Lower lobe of right lung (tissue), 2 donors: ENCODE data around the gene DTNB. TPM values are rescaled to one million over a fixed set of nuclear protein-coding genes. Genes with fewer than 3 reads are reported as not detected.
A peak's percentile ranks its signal among the peaks of the same experiment; 100 is the strongest.
"Not testable (repeated sequence)": the region's sequence is repeated elsewhere in the genome, so short reads cannot be mapped to it uniquely, and the experiment has no call there.

Experiments
- ATAC-seq, 2 donors: fragments of 200-7000 bp; cut with Tn5 transposase; one replicate each; pipeline ENCODE4 v1.9.1; 2020 to 2022; ENCODE audit warnings: mild to moderate bottlenecking in 2 of 2, moderate library complexity in 2 of 2
- DNase-seq: peaks from one replicate; pipeline ENCODE4 v3.0.0-alpha.2; 2020
- H3K27ac ChIP-seq: fragments of 200-600 bp; one replicate; pipeline ENCODE4 v1.8.0; 2022
- H3K27me3 ChIP-seq: fragments of 200-600 bp; one replicate; pipeline ENCODE4 v1.8.0; 2022; ENCODE audit warnings: low read depth
- H3K36me3 ChIP-seq: fragments of 200-600 bp; one replicate; pipeline ENCODE4 v1.8.0; 2022; ENCODE audit warnings: mild to moderate bottlenecking
- H3K4me1 ChIP-seq: fragments of 200-600 bp; one replicate; pipeline ENCODE4 v1.8.0; 2022
- H3K4me3 ChIP-seq: fragments of 200-600 bp; one replicate; pipeline ENCODE4 v1.8.0; 2022; ENCODE audit warnings: mild to moderate bottlenecking
- H3K9me3 ChIP-seq: fragments of 200-600 bp; one replicate; pipeline ENCODE4 v1.8.0; 2022
- CTCF ChIP-seq: fragments of 200-600 bp; IDR thresholded peaks from one replicate; pipeline ENCODE4 v1.8.0; 2022; ENCODE audit warnings: antibody characterized with exemption, mild to moderate bottlenecking
- intact Hi-C: fragments of 100-400 bp; cut with DNase I; formaldehyde crosslinking; loops from one replicate; pipeline ENCODE4 v1.11.0; 2022
- total RNA-seq: library from RNA; stranded (reverse); fragmentation: NEBNext Ultra II Directional; extraction: Animal tissue kit (Norgen Biotek cat#: 25700); gene quantifications from one replicate; pipeline ENCODE4 v1.2.1, GENCODE V29; 2021
- donor health status: DM: no; HTN: yes; CAD: no; lungs with severe emphysema.

Gene DTNB
- total RNA-seq, 1 donor from 2014 or later: 32.9 TPM

- Histone ChIP-seq H3K9me3 (no peaks in the 10 kb centered on the region), H3K4me3 (peak overlapping the region; percentile 31), H3K36me3 (no peaks in the 10 kb centered on the region), H3K27ac (no peak overlapping the region), H3K27me3 (no peaks in the 10 kb centered on the region), H3K4me1 (no peaks in the 10 kb centered on the region)
- no peak for TF ChIP-seq CTCF
- ATAC-seq: no peak
- no peak for DNase-seq
- intact Hi-C loops: no loop called here
These were observed 38.4 kb upstream of the DTNB start for GRCh38 chr2:25711675-25712354.

- Histone ChIP-seq H3K27ac (no peak overlapping the region), H3K27me3 (no peaks in the 10 kb centered on the region), H3K4me1 (no peaks in the 10 kb centered on the region), H3K9me3 (no peaks in the 10 kb centered on the region), H3K4me3 (no peak overlapping the region), H3K36me3 (no peaks in the 10 kb centered on the region)
- ATAC-seq (no peak), DNase-seq (no peak)
- intact Hi-C loops: no loop called here
- TF ChIP-seq CTCF: no peak
These were observed 37.4 kb upstream of the DTNB start for GRCh38 chr2:25710750-25711149.

GRCh38 chr2:25709349-25709748 is 36.0 kb upstream of the DTNB start:
- Histone ChIP-seq H3K27ac (no peak overlapping the region), H3K4me1 (no peaks in the 10 kb centered on the region), H3K36me3 (no peaks in the 10 kb centered on the region), H3K27me3 (no peaks in the 10 kb centered on the region), H3K4me3 (no peak overlapping the region), H3K9me3 (no peaks in the 10 kb centered on the region)
- intact Hi-C loops: no loop called here
- ATAC-seq: no peak
- no peak for DNase-seq
- TF ChIP-seq CTCF: no peak

- ATAC-seq (no peak), DNase-seq (no peak)
- intact Hi-C loops: no loop called here
- Histone ChIP-seq H3K4me1 (no peaks in the 10 kb centered on the region), H3K9me3 (no peaks in the 10 kb centered on the region), H3K36me3 (no peaks in the 10 kb centered on the region), H3K4me3 (no peak overlapping the region), H3K27ac (no peak overlapping the region), H3K27me3 (no peaks in the 10 kb centered on the region)
- no peak for TF ChIP-seq CTCF
These were observed 34.7 kb upstream of the DTNB start for GRCh38 chr2:25707927-25708590.

GRCh38 chr2:25705575-25705974 is 32.2 kb upstream of the DTNB start:
- H3K4me1 ChIP-seq, DNase-seq, H3K27ac ChIP-seq, H3K9me3 ChIP-seq, ATAC-seq, intact Hi-C loops, H3K4me3 ChIP-seq, H3K27me3 ChIP-seq, H3K36me3 ChIP-seq: not testable (repeated sequence)

- ATAC-seq (no peak), DNase-seq (no peak)
- H3K4me3 ChIP-seq: no peak overlapping the region
- H3K4me1 ChIP-seq: no peaks in the 10 kb centered on the region
- TF ChIP-seq CTCF: no peak
- H3K36me3 ChIP-seq: no peaks in the 10 kb centered on the region
- intact Hi-C loops: no loop called here
- H3K27me3 ChIP-seq: no peaks in the 10 kb centered on the region
- no peak overlapping the region for H3K27ac ChIP-seq
- no peaks in the 10 kb centered on the region for H3K9me3 ChIP-seq
These were observed 28.4 kb upstream of the DTNB start for GRCh38 chr2:25701801-25702200.
